K562 (cell line): Measurements from ENCODE around the gene TAS2R41. TPM values are rescaled to one million over a fixed set of nuclear protein-coding genes. Genes with fewer than 3 reads are reported as not detected.

ENCODE experiments used
- DDX20 ChIP-seq: fragments of 450-650 bp; IDR thresholded peaks from 2 replicates; pipeline ENCODE4 v1.6.1; 2016; ENCODE audit warnings: missing genetic modification characterization, low read depth, mild to moderate bottlenecking, missing compliant biosample characterization, moderate library complexity
- MTF1 ChIP-seq: fragments of 250-450 bp; sonication (Bioruptor Pico); IDR thresholded peaks from 2 replicates; pipeline ENCODE4 v1.9.0; 2021; ENCODE audit warnings: moderate library complexity, mild to moderate bottlenecking, inconsistent platforms, borderline replicate concordance
- RUNX1 ChIP-seq: sonication (generic); IDR thresholded peaks from 2 replicates; pipeline ENCODE4 v1.6.1; 2016; ENCODE audit warnings: antibody characterized with exemption, low read depth
- U2AF2 ChIP-seq: fragments of 200-400 bp; formaldehyde crosslinking; optimal IDR thresholded peaks from 2 replicates; pipeline ENCODE3; 2017; ENCODE audit warnings: low read depth, mild to moderate bottlenecking, low read length
- ZNF143 ChIP-seq: sonication (generic); formaldehyde crosslinking; IDR thresholded peaks from 2 replicates; pipeline ENCODE4 v1.9.0; 2022; ENCODE audit warnings: mild to moderate bottlenecking, missing genetic modification reagents
- ZNF280B ChIP-seq: fragments of 250-450 bp; sonication (Bioruptor Pico); IDR thresholded peaks from 2 replicates; pipeline ENCODE4 v1.5.1; 2021; ENCODE audit warnings: mild to moderate bottlenecking
- polyA plus RNA-seq, 8 experiments: library from polyadenylated mRNA; depleted of rRNA in 4 of 8; stranded (reverse) in 5 of 8; unstranded in 3 of 8; fragments of >200 nt; fragmentation: Nextera tagmentation in 2 of 8; fragmentation: Illumina TruSeq in 1 of 8; extraction: Ambion mirVana in 2 of 8; extraction: Trizol in 1 of 8; gene quantifications; 2 replicates each; pipeline versions ENCODE4 v1.2.1 to v1.2.3, GENCODE V29; 2011 to 2014; ENCODE audit warnings: inconsistent platforms in 1 of 8, missing spikeins in 1 of 8
- total RNA-seq, 7 experiments: library from RNA; depleted of rRNA in 6 of 7; stranded (reverse); fragments of >200 nt in 6 of 7; fragmentation: Illumina TruSeq in 2 of 7; extraction: Trizol in 2 of 7; gene quantifications; 2 replicates each; pipeline versions ENCODE4 v1.2.1 to v1.2.3, GENCODE V29; 2011 to 2021; ENCODE audit warnings: low replicate concordance in 1 of 7
- TF ChIP-seq, protein P1 (sequence below), 2 experiments: fragments of 450-650 bp; IDR thresholded peaks; 2 replicates each; pipeline ENCODE4 v1.6.1; 2018; ENCODE audit warnings: mild to moderate bottlenecking in 2 of 2, low read depth in 1 of 2; ENCODE audit not compliant: partially characterized antibody in 2 of 2

Gene TAS2R41
- total and polyA plus RNA-seq, 9 of the 15 experiments (the other 6 are each of a cell fraction or from before 2014, with no cell fraction given), result not detected

GRCh38 chr7:143518941-143519340 is 41.3 kb downstream of the TAS2R41 start (continued):
- TF ChIP-seq, protein P1, sequence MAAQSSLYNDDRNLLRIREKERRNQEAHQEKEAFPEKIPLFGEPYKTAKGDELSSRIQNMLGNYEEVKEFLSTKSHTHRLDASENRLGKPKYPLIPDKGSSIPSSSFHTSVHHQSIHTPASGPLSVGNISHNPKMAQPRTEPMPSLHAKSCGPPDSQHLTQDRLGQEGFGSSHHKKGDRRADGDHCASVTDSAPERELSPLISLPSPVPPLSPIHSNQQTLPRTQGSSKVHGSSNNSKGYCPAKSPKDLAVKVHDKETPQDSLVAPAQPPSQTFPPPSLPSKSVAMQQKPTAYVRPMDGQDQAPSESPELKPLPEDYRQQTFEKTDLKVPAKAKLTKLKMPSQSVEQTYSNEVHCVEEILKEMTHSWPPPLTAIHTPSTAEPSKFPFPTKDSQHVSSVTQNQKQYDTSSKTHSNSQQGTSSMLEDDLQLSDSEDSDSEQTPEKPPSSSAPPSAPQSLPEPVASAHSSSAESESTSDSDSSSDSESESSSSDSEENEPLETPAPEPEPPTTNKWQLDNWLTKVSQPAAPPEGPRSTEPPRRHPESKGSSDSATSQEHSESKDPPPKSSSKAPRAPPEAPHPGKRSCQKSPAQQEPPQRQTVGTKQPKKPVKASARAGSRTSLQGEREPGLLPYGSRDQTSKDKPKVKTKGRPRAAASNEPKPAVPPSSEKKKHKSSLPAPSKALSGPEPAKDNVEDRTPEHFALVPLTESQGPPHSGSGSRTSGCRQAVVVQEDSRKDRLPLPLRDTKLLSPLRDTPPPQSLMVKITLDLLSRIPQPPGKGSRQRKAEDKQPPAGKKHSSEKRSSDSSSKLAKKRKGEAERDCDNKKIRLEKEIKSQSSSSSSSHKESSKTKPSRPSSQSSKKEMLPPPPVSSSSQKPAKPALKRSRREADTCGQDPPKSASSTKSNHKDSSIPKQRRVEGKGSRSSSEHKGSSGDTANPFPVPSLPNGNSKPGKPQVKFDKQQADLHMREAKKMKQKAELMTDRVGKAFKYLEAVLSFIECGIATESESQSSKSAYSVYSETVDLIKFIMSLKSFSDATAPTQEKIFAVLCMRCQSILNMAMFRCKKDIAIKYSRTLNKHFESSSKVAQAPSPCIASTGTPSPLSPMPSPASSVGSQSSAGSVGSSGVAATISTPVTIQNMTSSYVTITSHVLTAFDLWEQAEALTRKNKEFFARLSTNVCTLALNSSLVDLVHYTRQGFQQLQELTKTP (IDR thresholded peaks at IDR 0.05; ENCODE audit: low read depth in 1 of 2, partially characterized antibody in 2 of 2), result no peak
- TF ChIP-seq ZNF143 (CRISPR knock-in tag) (no peak), U2AF2 (no peak), DDX20 (tag) (no peak), ZNF280B (CRISPR knock-in tag) (no peak), RUNX1 (no peak), MTF1 (CRISPR knock-in tag) (no peak)
- TF ChIP-seq, all 486 proteins: peak for 0
